GM18499 (cell line): ENCODE results near the gene LRG1.
"Not testable (repeated sequence)": the region's sequence is repeated elsewhere in the genome, so short reads cannot be mapped to it uniquely, and the experiment has no call there.

Experiments used
- ATAC-seq: cut with Tn5 transposase; IDR thresholded peaks from one replicate; pipeline ENCODE4 v1.9.1; 2021; ENCODE audit warnings: moderate number of reproducible peaks; ENCODE audit not compliant: insufficient read depth, unreplicated experiment

The LRG1 gene

GRCh38 chr19:4533334-4533733 is 6.5 kb downstream of the LRG1 start:
- ATAC-seq, result no peak

- no peak for ATAC-seq
Measured at GRCh38 chr19:4531562-4532165, 8.2 kb downstream of the LRG1 start.

GRCh38 chr19:4529924-4530522 is 9.8 kb downstream of the LRG1 start:
- ATAC-seq, result no peak

- ATAC-seq, result no peak
Measured at GRCh38 chr19:4528843-4529242, 11.0 kb downstream of the LRG1 start.

GRCh38 chr19:4527377-4527776 is 12.5 kb downstream of the LRG1 start:
- ATAC-seq, result not testable (repeated sequence)

GRCh38 chr19:4525563-4526002 is 14.3 kb downstream of the LRG1 start:
- ATAC-seq, result no peak

GRCh38 chr19:4524808-4525562 is 14.9 kb downstream of the LRG1 start:
- no peak for ATAC-seq

- ATAC-seq, result no peak
Measured at GRCh38 chr19:4523306-4524110, 16.3 kb downstream of the LRG1 start.

- ATAC-seq, result no peak
Measured at GRCh38 chr19:4522291-4523002, 17.4 kb downstream of the LRG1 start.

- ATAC-seq, result no peak
Measured at GRCh38 chr19:4521888-4522242, 18.0 kb downstream of the LRG1 start.

- no peak for ATAC-seq
Measured at GRCh38 chr19:4521170-4521887, 18.5 kb downstream of the LRG1 start.

GRCh38 chr19:4519521-4520277 is 20.1 kb downstream of the LRG1 start:
- no peak for ATAC-seq

- no peak for ATAC-seq
Measured at GRCh38 chr19:4519172-4519496, 20.7 kb downstream of the LRG1 start.

- no peak for ATAC-seq
Measured at GRCh38 chr19:4518345-4519171, 21.3 kb downstream of the LRG1 start, which contains the start of gene PLIN4. Gene PLIN4, minus strand, starts transcription at chr19:4518486. Its CDS starts 214 bp downstream, at chr19:4518272.

- ATAC-seq, result no peak
Measured at GRCh38 chr19:4517451-4518057, 22.3 kb downstream of the LRG1 start.

GRCh38 chr19:4516939-4517300 is 22.9 kb downstream of the LRG1 start:
- ATAC-seq, result no peak

GRCh38 chr19:4516199-4516938 is 23.5 kb downstream of the LRG1 start:
- ATAC-seq, result no peak
